ENCODE results near the gene ZNF470.

Gene ZNF470

DNA sequence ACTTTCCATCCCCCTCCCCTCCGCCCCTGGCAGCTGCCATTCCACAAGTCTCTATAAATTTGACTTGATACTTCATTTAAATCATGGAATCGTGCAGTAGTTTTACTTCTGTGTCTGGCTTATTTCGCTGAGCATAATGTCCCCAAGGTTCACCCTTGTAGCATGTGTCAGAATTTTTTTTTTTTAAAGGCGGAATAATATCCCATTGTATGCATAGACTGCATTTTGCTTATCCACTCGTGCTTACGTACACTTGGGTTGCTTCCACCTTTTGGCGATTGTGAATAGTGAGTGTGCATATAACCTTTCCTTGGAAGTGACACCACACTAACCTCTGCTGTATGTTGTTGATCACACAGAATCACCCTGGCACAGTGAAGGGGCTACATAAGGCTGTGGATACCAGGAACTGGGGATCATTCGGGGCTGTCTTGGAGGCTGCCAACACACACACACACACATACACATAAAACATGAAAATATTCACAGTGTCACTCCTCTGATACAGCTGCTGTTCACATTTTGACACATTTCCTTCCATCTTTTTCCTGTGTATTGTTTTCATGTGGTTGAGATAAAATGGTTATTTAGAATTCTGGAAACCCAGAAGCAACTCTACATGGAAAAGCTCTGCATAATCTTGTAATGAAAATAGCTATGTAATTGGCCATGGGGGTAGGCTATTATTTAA is 41.2 kb downstream of the ZNF470 start:
- in situ Hi-C loops (cut with MboI; ENCODE audit: low sequenced_read_pairs), result no loop called here

DNA sequence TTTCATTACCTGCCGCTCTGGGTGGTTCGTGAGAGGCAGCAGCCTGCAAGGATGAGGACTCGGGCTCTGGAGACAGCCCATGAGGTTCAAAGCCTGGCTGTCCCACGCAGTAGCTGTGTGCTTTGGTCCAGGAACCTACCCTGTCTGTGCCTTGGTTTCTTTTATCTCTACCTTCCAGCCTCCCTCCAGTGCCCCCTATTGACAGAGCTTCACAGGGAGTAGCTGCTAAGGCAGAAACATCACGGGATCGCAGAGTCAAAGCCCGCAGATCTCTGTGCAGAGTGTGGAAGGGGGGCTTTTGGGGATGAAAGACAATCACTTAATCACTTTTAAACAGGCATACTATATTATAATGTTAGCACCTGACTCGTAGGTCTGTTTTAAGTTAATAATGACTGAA is 44.0 kb downstream of the ZNF470 start:
- in situ Hi-C loops (cut with MboI; ENCODE audit: low sequenced_read_pairs), result no loop called here

DNA sequence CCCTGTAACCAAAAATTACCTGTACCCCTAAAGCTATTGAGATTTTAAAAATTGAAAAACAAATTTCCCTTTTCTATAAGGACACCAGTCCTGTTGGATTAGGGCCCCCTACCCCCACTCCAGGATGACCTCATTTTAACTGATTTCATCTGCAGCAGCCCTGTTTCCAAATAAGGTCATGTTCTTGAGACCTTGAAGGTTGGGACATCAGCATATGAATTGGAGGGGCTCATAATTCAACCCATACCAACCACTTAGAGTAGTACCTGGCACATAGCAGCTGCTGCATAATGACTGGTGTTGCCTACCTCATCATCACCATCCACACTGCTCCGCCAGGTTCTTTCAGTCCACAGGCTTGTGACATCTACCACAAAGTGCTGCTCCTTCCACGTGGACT is 45.5 kb downstream of the ZNF470 start:
- in situ Hi-C loops (cut with MboI; ENCODE audit: low sequenced_read_pairs), result no loop called here

DNA sequence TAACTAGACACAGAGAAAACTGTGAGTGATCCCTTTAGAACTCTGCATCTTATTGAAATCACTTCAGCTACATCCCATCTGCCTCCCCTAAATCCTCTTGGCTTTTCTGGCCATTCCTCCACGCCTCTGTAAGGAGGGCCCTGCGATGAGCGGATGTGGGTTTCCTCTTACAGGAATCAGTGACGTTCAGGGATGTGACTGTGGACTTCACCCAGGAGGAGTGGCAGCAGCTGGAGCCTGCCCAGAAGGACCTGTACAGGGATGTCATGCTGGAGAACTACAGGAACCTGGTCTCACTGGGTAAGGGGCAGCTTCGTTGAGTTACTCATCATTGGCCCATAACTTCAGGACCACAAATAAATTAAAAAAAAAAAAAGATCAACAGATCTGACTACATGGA is 46.4 kb downstream of the ZNF470 start:
- in situ Hi-C loops (cut with MboI; ENCODE audit: low sequenced_read_pairs), result no loop called here

DNA sequence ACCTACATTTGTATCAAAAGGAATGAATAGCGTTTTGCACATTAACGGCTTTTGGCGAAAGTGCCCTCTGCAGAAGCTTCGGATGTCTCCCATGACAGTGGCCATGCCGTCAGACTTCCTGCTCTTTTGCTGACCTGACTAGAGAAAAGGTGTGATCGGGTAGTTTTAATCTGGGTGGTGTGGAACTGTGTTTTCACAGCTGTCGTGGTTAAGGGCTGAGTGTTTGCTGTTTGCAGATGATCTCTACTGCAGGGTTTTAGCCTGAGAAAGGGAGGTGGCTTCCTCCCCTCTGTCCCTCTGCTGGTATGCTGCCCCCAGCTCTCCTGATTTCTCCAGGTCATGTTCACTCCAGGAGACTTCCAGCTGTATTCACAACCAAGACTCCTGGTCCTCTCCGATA is 50.3 kb downstream of the ZNF470 start:
- in situ Hi-C loops (cut with MboI; ENCODE audit: low sequenced_read_pairs), result no loop called here

DNA sequence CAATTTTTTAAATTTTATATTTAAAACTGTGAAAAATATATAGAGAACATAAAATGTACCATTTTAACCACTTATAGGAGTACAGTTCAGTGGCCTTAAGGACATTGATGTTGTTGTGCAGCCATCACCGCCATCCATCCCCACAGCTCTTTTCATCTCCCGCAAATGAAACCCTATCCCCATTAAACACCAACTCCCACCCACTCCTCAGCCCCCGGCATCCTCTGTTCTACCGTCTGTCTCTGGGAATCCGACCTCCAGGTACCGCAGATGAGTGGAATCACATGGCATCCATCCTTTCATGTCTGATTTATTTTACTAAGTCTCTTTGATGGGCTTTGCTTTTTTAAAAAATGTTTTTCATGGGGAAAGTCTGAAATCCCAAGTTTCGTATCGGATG is 51.9 kb downstream of the ZNF470 start:
- in situ Hi-C loops (cut with MboI; ENCODE audit: low sequenced_read_pairs), result no loop called here

DNA sequence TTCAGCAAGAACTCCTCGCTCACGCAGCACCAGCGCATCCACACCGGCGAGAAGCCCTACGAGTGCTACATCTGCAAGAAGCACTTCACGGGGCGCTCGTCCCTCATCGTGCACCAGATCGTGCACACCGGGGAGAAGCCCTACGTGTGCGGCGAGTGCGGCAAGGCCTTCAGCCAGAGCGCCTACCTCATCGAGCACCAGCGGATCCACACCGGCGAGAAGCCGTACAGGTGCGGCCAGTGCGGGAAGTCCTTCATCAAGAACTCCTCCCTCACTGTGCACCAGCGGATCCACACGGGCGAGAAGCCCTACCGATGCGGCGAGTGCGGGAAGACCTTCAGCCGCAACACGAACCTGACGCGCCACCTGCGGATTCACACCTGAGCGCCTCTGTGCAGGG is 55.1 kb downstream of the ZNF470 start:
- in situ Hi-C loops (cut with MboI; ENCODE audit: low sequenced_read_pairs), result no loop called here

DNA sequence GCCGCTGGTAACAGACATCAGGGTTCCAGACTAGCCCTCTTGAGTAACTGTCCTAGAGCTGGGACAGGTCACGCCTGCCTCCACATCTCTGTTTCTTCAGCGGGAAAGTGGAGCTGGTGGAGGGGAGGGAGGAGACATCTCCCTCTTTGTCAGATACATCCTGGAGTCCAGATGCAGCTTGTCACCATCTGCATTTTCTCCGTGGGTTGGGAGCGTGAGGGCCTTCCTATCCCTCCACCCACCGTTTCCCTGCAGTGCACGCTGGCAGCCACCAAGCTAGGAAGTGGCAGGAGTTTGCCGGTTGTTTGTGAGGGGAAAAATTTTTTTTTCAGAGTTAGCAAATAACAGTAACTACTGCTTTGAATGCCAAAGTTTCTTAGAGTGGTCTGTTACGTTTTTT is 55.7 kb downstream of the ZNF470 start:
- in situ Hi-C loops (cut with MboI; ENCODE audit: low sequenced_read_pairs), result no loop called here

DNA sequence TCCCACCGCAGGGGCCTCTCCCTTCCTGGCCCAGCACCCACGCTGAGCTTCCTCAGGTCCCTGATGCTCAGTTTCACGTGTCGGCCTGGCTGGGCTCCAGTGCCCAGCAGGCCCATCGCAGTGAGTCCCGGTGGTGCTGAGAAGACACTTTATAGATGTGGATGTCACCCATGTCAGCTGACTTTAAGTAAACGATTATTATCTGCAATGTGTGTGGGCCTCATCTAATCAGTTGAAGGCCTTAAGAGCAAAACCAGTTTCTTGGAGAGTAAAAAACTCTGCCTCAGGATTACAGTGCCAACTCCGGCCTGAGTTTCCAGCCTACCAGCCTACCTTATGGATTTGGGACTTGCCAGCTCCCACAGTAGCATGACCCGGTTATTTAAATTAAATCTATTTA is 58.4 kb downstream of the ZNF470 start:
- in situ Hi-C loops (cut with MboI; ENCODE audit: low sequenced_read_pairs), result no loop called here

DNA sequence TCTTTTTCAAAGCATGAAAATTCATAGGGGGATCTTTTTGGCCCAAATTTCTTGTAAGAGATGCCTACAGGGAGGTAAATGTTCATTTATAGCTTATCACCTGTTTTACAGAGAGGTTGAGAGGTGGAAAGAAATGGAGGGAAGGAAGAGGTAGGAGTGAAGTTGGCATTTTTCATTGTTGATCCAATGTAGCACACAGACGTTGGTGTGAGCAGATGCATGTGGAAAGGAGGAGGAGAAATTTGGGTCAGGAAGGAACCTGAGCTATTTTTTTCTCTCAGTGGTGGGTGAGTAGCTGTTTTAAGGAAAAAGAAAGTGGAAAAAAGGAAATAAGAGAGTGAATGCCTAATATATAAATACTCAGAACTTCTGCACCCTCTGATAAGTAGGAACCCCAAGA is 65.8 kb downstream of the ZNF470 start:
- in situ Hi-C loops (cut with MboI; ENCODE audit: low sequenced_read_pairs), result no loop called here

DNA sequence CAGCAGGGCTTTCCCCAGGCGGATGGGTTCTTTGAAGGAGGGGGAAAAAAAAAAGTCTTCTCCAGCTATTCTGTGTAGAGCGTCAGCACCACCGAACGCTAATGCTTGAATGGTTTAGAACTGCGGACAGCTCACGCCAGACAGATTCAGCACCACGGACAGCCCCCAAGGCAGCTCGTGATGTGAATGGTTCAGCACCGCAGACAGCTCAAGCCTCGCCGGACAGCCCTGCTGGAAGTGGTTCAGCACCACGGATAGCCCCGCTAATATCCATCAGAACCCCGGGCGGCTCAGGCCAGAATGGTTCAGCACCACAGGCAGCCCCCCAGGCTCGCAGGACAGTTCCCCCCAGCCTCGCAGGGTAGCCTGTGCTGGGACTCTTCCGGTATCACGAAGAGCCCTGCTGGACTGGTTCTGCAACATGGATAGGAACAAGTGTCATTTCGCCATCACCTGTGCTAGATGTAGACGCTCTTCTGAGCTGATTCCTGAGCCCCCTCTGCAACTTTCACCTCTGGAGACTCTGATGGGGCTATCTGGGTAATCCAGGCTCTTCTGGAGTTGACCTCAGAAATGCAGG is 70.8 kb downstream of the ZNF470 start:
- in situ Hi-C loops (cut with MboI; ENCODE audit: low sequenced_read_pairs), result no loop called here

Data from HL-60/S4 treated with phorbol 12-myristate 13-acetate at 8.2 ng/mL for 4 days and 3 days (cell line).